Measurements from ENCODE around the gene TNIP2.

DNA sequence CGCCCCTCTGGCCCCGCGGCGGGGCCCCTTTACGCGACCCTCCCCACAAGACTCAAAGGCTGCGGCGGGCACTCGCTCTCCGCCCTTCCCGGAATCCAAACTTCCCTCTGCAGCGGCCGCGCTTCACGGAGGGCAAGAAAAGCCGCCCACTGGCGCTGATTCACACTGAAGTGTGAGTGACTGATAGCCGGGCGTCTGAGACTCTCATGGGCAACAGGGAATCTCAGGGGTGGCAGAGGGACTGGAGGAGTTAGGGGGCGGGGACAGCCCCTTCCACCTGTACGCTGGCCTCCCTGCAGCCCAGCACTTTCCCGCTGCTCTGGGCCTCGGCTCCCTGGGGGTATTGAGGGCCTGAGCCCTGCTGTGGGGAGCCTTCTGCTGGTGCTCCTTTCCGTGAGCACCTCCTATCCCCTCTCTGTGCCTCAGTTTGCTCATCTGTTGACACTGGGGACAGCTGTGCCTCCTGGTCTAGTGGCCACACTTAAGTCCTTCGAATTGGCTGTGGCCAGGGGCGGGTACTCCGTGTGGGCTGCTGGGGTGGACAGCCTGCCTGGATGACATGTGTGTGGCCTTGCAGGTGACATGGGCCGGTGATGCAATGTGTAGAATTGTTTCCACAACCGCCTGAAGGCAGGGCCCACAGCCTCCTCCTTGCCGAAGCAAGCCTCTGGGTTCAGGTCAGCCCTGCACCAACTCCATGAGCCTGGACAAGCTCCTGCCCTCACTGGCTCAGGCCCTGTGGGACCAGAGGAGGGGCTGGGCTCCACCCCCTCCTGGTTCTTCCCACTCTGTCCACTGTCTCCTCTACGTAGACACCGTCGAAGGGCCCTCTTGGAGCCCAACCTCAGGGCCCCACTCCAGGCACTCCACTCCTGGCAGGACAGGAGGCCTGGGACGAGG lies 37.7 kb upstream of the TNIP2 start:
- TF ChIP-seq, protein P1, sequence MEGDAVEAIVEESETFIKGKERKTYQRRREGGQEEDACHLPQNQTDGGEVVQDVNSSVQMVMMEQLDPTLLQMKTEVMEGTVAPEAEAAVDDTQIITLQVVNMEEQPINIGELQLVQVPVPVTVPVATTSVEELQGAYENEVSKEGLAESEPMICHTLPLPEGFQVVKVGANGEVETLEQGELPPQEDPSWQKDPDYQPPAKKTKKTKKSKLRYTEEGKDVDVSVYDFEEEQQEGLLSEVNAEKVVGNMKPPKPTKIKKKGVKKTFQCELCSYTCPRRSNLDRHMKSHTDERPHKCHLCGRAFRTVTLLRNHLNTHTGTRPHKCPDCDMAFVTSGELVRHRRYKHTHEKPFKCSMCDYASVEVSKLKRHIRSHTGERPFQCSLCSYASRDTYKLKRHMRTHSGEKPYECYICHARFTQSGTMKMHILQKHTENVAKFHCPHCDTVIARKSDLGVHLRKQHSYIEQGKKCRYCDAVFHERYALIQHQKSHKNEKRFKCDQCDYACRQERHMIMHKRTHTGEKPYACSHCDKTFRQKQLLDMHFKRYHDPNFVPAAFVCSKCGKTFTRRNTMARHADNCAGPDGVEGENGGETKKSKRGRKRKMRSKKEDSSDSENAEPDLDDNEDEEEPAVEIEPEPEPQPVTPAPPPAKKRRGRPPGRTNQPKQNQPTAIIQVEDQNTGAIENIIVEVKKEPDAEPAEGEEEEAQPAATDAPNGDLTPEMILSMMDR (IDR thresholded peaks at IDR 0.05), result no peak
- TF ChIP-seq POLR2A (IDR thresholded peaks at IDR 0.05), result no peak
